B cell (primary cell): ENCODE measurements around the gene SLC35G1. TPM values are rescaled to one million over a fixed set of nuclear protein-coding genes. Genes with fewer than 3 reads are reported as not detected.
A peak's percentile ranks its signal among the peaks of the same experiment; 100 is the strongest.

ENCODE experiments used
- ATAC-seq: fragments of 200-7000 bp; cut with Tn5 transposase; one replicate; pipeline ENCODE4 v1.10.0; 2021; ENCODE audit warnings: low read depth, mild to moderate bottlenecking, moderate number of reproducible peaks, moderate library complexity
- CTCF ChIA-PET: fragments of 350-600 bp; sonication (Branson Sonifier 250); formaldehyde crosslinking; loops from one replicate; lab custom pipeline; 2021; ENCODE audit warnings: antibody characterized with exemption, inconsistent platforms; lab: Charles Lee
- POLR2A ChIA-PET: fragments of 350-600 bp; sonication (Branson Sonifier 250); formaldehyde crosslinking; loops from one replicate; lab custom pipeline; 2021; ENCODE audit warnings: antibody characterized with exemption; lab: Charles Lee
- DNase-seq: peaks from one replicate; pipeline ENCODE4 v3.0.0; 2013
- H2AFZ ChIP-seq: 2 replicates; pipeline ENCODE4 v1.6.1; 2012; ENCODE audit warnings: mild to moderate bottlenecking, low read depth, low read length; ENCODE audit not compliant: insufficient read depth, poor library complexity, severe bottlenecking
- H3K27ac ChIP-seq, 2 donors: 1 replicate in 1 of 2; 2 replicates in 1 of 2; pipeline ENCODE4 v1.5.1; 2012 to 2013; ENCODE audit warnings: low read length in 2 of 2, mild to moderate bottlenecking in 2 of 2, moderate library complexity in 1 of 2
- H3K27me3 ChIP-seq, 4 experiments: fragments of 200-600 bp in 1 of 4; sonication (generic) in 1 of 4; replicated peaks in 1 of 4; 1 replicate in 2 of 4; 2 replicates in 2 of 4; pipeline versions ENCODE4 v1.6.1 to v1.7.0; 2013 to 2016; ENCODE audit warnings: low read length in 3 of 4, mild to moderate bottlenecking in 2 of 4, mixed read lengths in 1 of 4, moderate library complexity in 1 of 4; ENCODE audit not compliant: insufficient read depth in 4 of 4, control insufficient read depth in 3 of 4; ENCODE audit errors: control extremely low read depth in 1 of 4
- H3K36me3 ChIP-seq, 2 experiments: replicated peaks in 1 of 2; 1 replicate in 1 of 2; 2 replicates in 1 of 2; pipeline versions ENCODE4 v1.6.1 to v1.7.1; 2013; ENCODE audit warnings: low read length in 1 of 2; ENCODE audit not compliant: insufficient read depth in 2 of 2, control insufficient read depth in 1 of 2; ENCODE audit errors: control extremely low read depth in 1 of 2, extremely low read depth in 1 of 2
- H3K4me1 ChIP-seq, 2 donors: fragments of 200-600 bp in 1 of 2; sonication (generic) in 1 of 2; 1 replicate in 1 of 2; 2 replicates in 1 of 2; pipeline versions ENCODE4 v1.5.1 to v1.6.1; 2013 to 2017; ENCODE audit warnings: low read length in 2 of 2; ENCODE audit not compliant: control insufficient read depth in 2 of 2, insufficient read depth in 2 of 2
- H3K4me2 ChIP-seq: replicated peaks from 2 replicates; pipeline ENCODE3; 2012; ENCODE audit warnings: mild to moderate bottlenecking, low read depth, low read length; ENCODE audit not compliant: poor library complexity, severe bottlenecking
- H3K4me3 ChIP-seq, 5 experiments: fragments of 200-600 bp in 1 of 5; sonication (generic) in 1 of 5; 1 replicate in 3 of 5; 2 replicates in 2 of 5; pipeline versions ENCODE4 v1.5.1 to v1.7.0; 2011 to 2016; ENCODE audit warnings: low read length in 4 of 5, mild to moderate bottlenecking in 4 of 5, low read depth in 2 of 5, control low read depth in 1 of 5, moderate library complexity in 1 of 5; ENCODE audit not compliant: insufficient read depth in 1 of 5; ENCODE audit errors: control extremely low read depth in 1 of 5, extremely low read depth in 1 of 5
- H3K79me2 ChIP-seq: fragments of 200-600 bp; sonication (generic); one replicate; pipeline ENCODE4 v1.6.0; 2016; ENCODE audit warnings: low read length; ENCODE audit not compliant: control insufficient read depth, insufficient read depth
- H3K9ac ChIP-seq: fragments of 200-600 bp; sonication (generic); 2 replicates; pipeline ENCODE4 v1.6.1; 2017; ENCODE audit warnings: mild to moderate bottlenecking, low read length, moderate library complexity
- H3K9me3 ChIP-seq, 3 donors: one replicate each; pipeline versions ENCODE4 v1.6.1 to v1.7.1; 2013; ENCODE audit warnings: low read length in 2 of 3; ENCODE audit not compliant: control insufficient read depth in 2 of 3, insufficient read depth in 1 of 3; ENCODE audit errors: control extremely low read depth in 1 of 3
- H4K20me1 ChIP-seq: 2 replicates; pipeline ENCODE4 v1.6.0; 2012; ENCODE audit warnings: mild to moderate bottlenecking, low read length; ENCODE audit not compliant: insufficient read depth, control insufficient read depth, poor library complexity, severe bottlenecking
- H3K27ac Mint-ChIP-seq: one replicate; pipeline ENCODE4 v1.8.0; 2021; ENCODE audit warnings: mixed read lengths
- H3K27me3 Mint-ChIP-seq: one replicate; pipeline ENCODE4 v1.8.0; 2021; ENCODE audit warnings: mixed read lengths
- H3K4me1 Mint-ChIP-seq: one replicate; pipeline ENCODE4 v1.8.0; 2021; ENCODE audit warnings: mixed read lengths
- H3K4me3 Mint-ChIP-seq: one replicate; pipeline ENCODE4 v1.8.0; 2021; ENCODE audit warnings: mixed read lengths
- H3K9me3 Mint-ChIP-seq: one replicate; pipeline ENCODE4 v1.8.0; 2022; ENCODE audit warnings: mixed read lengths; ENCODE audit not compliant: insufficient read depth
- CTCF ChIP-seq: fragments of 200-600 bp; IDR thresholded peaks from one replicate; pipeline ENCODE4 v1.8.0; 2022; ENCODE audit warnings: antibody characterized with exemption, mild to moderate bottlenecking
- EZH2 ChIP-seq: IDR thresholded peaks from 2 replicates; pipeline ENCODE4 v1.6.1; 2012; ENCODE audit warnings: borderline replicate concordance, low read depth, mild to moderate bottlenecking, moderate library complexity, low read length; ENCODE audit not compliant: insufficient read depth, poor library complexity, severe bottlenecking
- WGBS: methylation state at CpG from one replicate; pipeline ENCODE4 v1.1.5; 2013; ENCODE audit warnings: missing lambda C conversion rate; ENCODE audit not compliant: insufficient coverage; 5-methylcytosine and 5-hydroxymethylcytosine counted together
- intact Hi-C: fragments of 100-400 bp; cut with micrococcal nuclease; formaldehyde crosslinking; loops from one replicate; pipeline ENCODE4 v1.10.0; 2022
- polyA plus RNA-seq: library from polyadenylated mRNA; depleted of rRNA; stranded (reverse); fragments of >200 nt; gene quantifications from 2 replicates; pipeline ENCODE4 v1.2.3, GENCODE V29; 2012
- total RNA-seq, 2 donors: library from RNA; stranded (reverse); fragments of 120-200 nt in 1 of 2; gene quantifications; 1 replicate in 1 of 2; 2 replicates in 1 of 2; pipeline versions ENCODE4 v1.2.3 to v1.2.4, GENCODE V29; 2013 to 2022

SLC35G1 gene
- total and polyA plus RNA-seq, 2 donors (not counting 1 experiment from before 2014, with no cell fraction given), result 1.7 to 2.6 TPM

GRCh38 chr10:93915598-93915997, 21.8 kb downstream of the SLC35G1 start:
- ChIA-PET POLR2A (no interaction called here), CTCF (interaction anchor here (0.9 kb wide), 1 partner anchor 9 kb away, joined by 4 read pairs; no protein-coding TSS in a partner anchor)
- no peak overlapping the region for H3K9ac ChIP-seq
- WGBS, result 100% methylated on average over 1 of the region's 6 CpGs
- no peaks in the 10 kb centered on the region for H3K79me2 ChIP-seq
- no peak overlapping the region for H3K4me2 ChIP-seq
- H3K36me3 ChIP-seq, result no peaks in the 10 kb centered on the region
- no peak overlapping the region for H2AFZ ChIP-seq
- no peaks in the 10 kb centered on the region for H4K20me1 ChIP-seq
- no peaks in the 10 kb centered on the region for H3K4me1 ChIP-seq
- H3K4me3 ChIP-seq, result no peak overlapping the region
- H3K27me3 ChIP-seq, result no peaks in the 10 kb centered on the region
- Mint-ChIP-seq H3K4me1 (no peaks in the 10 kb centered on the region), H3K9me3 (no peaks in the 10 kb centered on the region), H3K4me3 (no peak overlapping the region), H3K27me3 (no peaks in the 10 kb centered on the region), H3K27ac (no peak overlapping the region)
- no peak overlapping the region for H3K27ac ChIP-seq
- no peaks in the 10 kb centered on the region for H3K9me3 ChIP-seq
- no peak for DNase-seq
- no peak for ATAC-seq
- intact Hi-C loops, result no loop called here
- no peak for TF ChIP-seq EZH2
- TF ChIP-seq CTCF, result no peak

GRCh38 chr10:93916257-93917063, 22.7 kb downstream of the SLC35G1 start:
- H3K4me2 ChIP-seq, result no peak overlapping the region
- H3K4me3 Mint-ChIP-seq, result no peak overlapping the region

More at GRCh38 chr10:93916257-93917063, 22.7 kb downstream of the SLC35G1 start:
- intact Hi-C loops, result no loop called here
- Mint-ChIP-seq H3K27ac (no peak overlapping the region), H3K4me1 (no peaks in the 10 kb centered on the region), H3K27me3 (no peaks in the 10 kb centered on the region), H3K9me3 (no peaks in the 10 kb centered on the region)
- ChIA-PET CTCF (interaction anchor here (0.6 to 2.4 kb wide), 6 partner anchors 10 to 527 kb away, joined by 3 to 12 read pairs (median 4); no protein-coding TSS in a partner anchor), POLR2A (no interaction called here)
- Histone ChIP-seq H3K79me2 (no peaks in the 10 kb centered on the region), H3K9me3 (no peaks in the 10 kb centered on the region), H3K4me1 (no peaks in the 10 kb centered on the region), H2AFZ (no peak overlapping the region), H3K4me3 (no peak overlapping the region), H3K27me3 (no peaks in the 10 kb centered on the region), H4K20me1 (no peaks in the 10 kb centered on the region), H3K9ac (no peak overlapping the region), H3K27ac (no peak overlapping the region), H3K36me3 (no peaks in the 10 kb centered on the region)
- WGBS, result 88% methylated on average over 4 of the region's 8 CpGs
- no peak for TF ChIP-seq EZH2
- peak; percentile 9 for TF ChIP-seq CTCF
- ATAC-seq (no peak), DNase-seq (no peak)
